PC-3 (cell line): ENCODE data around the gene GRIK1. TPM values are rescaled to one million over a fixed set of nuclear protein-coding genes. Genes with fewer than 3 reads are reported as not detected.
"Not testable (repeated sequence)": the region's sequence is repeated elsewhere in the genome, so short reads cannot be mapped to it uniquely, and the experiment has no call there.

Experiments used
- ATAC-seq: fragments of 200-7000 bp; cut with Tn5 transposase; 2 replicates; pipeline ENCODE4 v1.9.1; 2020; ENCODE audit warnings: mild to moderate bottlenecking, moderate library complexity
- BruUV-seq: library from RNA; stranded (reverse); fragments of 400-500 nt; replicated peaks from 2 replicates; lab custom pipeline; 2021; lab: Mats Ljungman, UMichigan
- CTCF ChIA-PET: fragments of 300-600 bp; sonication (Branson Sonifier 250); formaldehyde crosslinking; loops from one replicate; lab custom pipeline; 2022; ENCODE audit warnings: antibody characterized with exemption; lab: Charles Lee
- POLR2A ChIA-PET: fragments of 300-600 bp; sonication (Branson Sonifier 250); formaldehyde crosslinking; loops from one replicate; lab custom pipeline; 2022; ENCODE audit warnings: antibody characterized with exemption; ENCODE audit not compliant: unreplicated experiment; lab: Charles Lee
- DNase-seq: peaks from one replicate; pipeline ENCODE4 v3.0.0-alpha.2; 2015
- H2AFZ ChIP-seq: fragments of 300-600 bp; sonication (generic); 2 replicates; pipeline ENCODE4 v1.6.0; 2016; ENCODE audit warnings: antibody characterized with exemption, low read length
- H3F3A ChIP-seq: fragments of 300-600 bp; sonication (generic); one replicate; pipeline ENCODE4 v1.6.0; 2017; ENCODE audit warnings: antibody characterized with exemption, low read length, control low read depth, mild to moderate bottlenecking; ENCODE audit not compliant: unreplicated experiment
- H3K27ac ChIP-seq: fragments of 300-600 bp; sonication (generic); 2 replicates; pipeline ENCODE4 v1.5.1; 2016; ENCODE audit warnings: mild to moderate bottlenecking, low read length
- H3K27me3 ChIP-seq: fragments of 300-600 bp; sonication (generic); 2 replicates; pipeline ENCODE4 v1.6.1; 2016; ENCODE audit warnings: low read length, mixed read lengths
- H3K36me3 ChIP-seq: fragments of 300-600 bp; sonication (generic); 2 replicates; pipeline ENCODE4 v1.6.1; 2016; ENCODE audit warnings: low read depth, mixed run types, low read length, mixed read lengths
- H3K4me1 ChIP-seq: fragments of 300-600 bp; sonication (generic); 2 replicates; pipeline ENCODE4 v1.5.1; 2016; ENCODE audit warnings: low read length; ENCODE audit not compliant: insufficient read depth
- H3K4me2 ChIP-seq: fragments of 300-600 bp; sonication (generic); 2 replicates; pipeline ENCODE4 v1.6.0; 2016; ENCODE audit warnings: low read length
- H3K4me3 ChIP-seq: fragments of 300-600 bp; sonication (generic); 2 replicates; pipeline ENCODE4 v1.5.1; 2016; ENCODE audit warnings: mild to moderate bottlenecking, low read length, mixed read lengths
- H3K79me2 ChIP-seq: fragments of 300-600 bp; sonication (generic); 2 replicates; pipeline ENCODE4 v1.6.1; 2017; ENCODE audit warnings: low read length, mixed read lengths
- H3K9ac ChIP-seq: fragments of 300-600 bp; sonication (generic); 2 replicates; pipeline ENCODE4 v1.6.0; 2016; ENCODE audit warnings: mild to moderate bottlenecking, low read length
- H3K9me2 ChIP-seq: fragments of 300-600 bp; sonication (generic); replicated peaks from 2 replicates; pipeline ENCODE4 v1.6.1; 2016; ENCODE audit warnings: mixed run types, low read length, mixed read lengths
- H3K9me3 ChIP-seq: fragments of 300-600 bp; sonication (generic); 2 replicates; pipeline ENCODE4 v1.6.1; 2016; ENCODE audit warnings: low read length, mixed read lengths
- H4K20me1 ChIP-seq: fragments of 300-600 bp; sonication (generic); 2 replicates; pipeline ENCODE4 v1.6.1; 2016; ENCODE audit warnings: low read length, mixed read lengths
- CTCF ChIP-seq: fragments of 300-600 bp; sonication (generic); conservative IDR thresholded peaks from 2 replicates; pipeline ENCODE4 v1.5.1; 2017; ENCODE audit warnings: antibody characterized with exemption, low read depth, mild to moderate bottlenecking, low read length
- EZH2 ChIP-seq: fragments of 300-600 bp; sonication (generic); IDR thresholded peaks from one replicate; pipeline ENCODE4 v1.6.1; 2017; ENCODE audit warnings: antibody characterized with exemption, mild to moderate bottlenecking, low read length; ENCODE audit not compliant: unreplicated experiment
- EZH2phosphoT487 ChIP-seq: fragments of 300-600 bp; sonication (generic); IDR thresholded peaks from 2 replicates; pipeline ENCODE4 v1.6.1; 2018; ENCODE audit warnings: mild to moderate bottlenecking, antibody characterized with exemption, low read length, borderline replicate concordance
- intact Hi-C: fragments of 100-400 bp; cut with micrococcal nuclease; formaldehyde crosslinking; loops from 2 replicates; pipeline ENCODE4 v1.9.0; 2023
- total RNA-seq: library from RNA; depleted of rRNA; stranded (reverse); fragments of >200 nt; gene quantifications from 2 replicates; pipeline ENCODE4 v1.2.3, GENCODE V29; 2014

GRIK1 gene
- total RNA-seq, 1 experiment from 2014 or later: not detected

- Histone ChIP-seq H3K36me3 (no peaks in the 10 kb centered on the region), H3K9me2 (no peaks in the 10 kb centered on the region), H3K9me3 (0 out of 2 replicates have a peak, but pooled peaks cover 5% of the 10 kb centered on the region), H4K20me1 (no peaks in the 10 kb centered on the region), H3K4me3 (no peak overlapping the region), H3K27ac (no peak overlapping the region), H3F3A (no peaks in the 10 kb centered on the region), H3K4me2 (no peak overlapping the region), H3K79me2 (no peaks in the 10 kb centered on the region), H3K9ac (no peak overlapping the region), H2AFZ (no peak overlapping the region), H3K27me3 (peaks cover 10% of the 10 kb centered on the region; the same call in 1 of the 2 replicates), H3K4me1 (no peaks in the 10 kb centered on the region)
- CTCF ChIA-PET: no interaction called here
- BruUV-seq: no TSS peak
- TF ChIP-seq CTCF: no peak
- no peak for TF ChIP-seq EZH2
- POLR2A ChIA-PET: no interaction called here
- ATAC-seq (no peak), DNase-seq (no peak)
- intact Hi-C loops: no loop called here
These were observed 21.7 kb upstream of the GRIK1 start for GRCh38 chr21:29961291-29962027.

GRCh38 chr21:29958551-29958950 is 18.8 kb upstream of the GRIK1 start:
- no peak for TF ChIP-seq EZH2phosphoT487
- no peak for TF ChIP-seq EZH2
- TF ChIP-seq CTCF: no peak

GRCh38 chr21:29958035-29958434 is 18.2 kb upstream of the GRIK1 start:
- H3K4me2 ChIP-seq, H3F3A ChIP-seq, DNase-seq, H3K4me3 ChIP-seq, H3K79me2 ChIP-seq, H2AFZ ChIP-seq, H3K9me2 ChIP-seq, BruUV-seq, H3K36me3 ChIP-seq, H4K20me1 ChIP-seq, H3K4me1 ChIP-seq, intact Hi-C loops, H3K9ac ChIP-seq, CTCF ChIA-PET, ATAC-seq, POLR2A ChIA-PET, H3K27ac ChIP-seq, H3K9me3 ChIP-seq: not testable (repeated sequence)
- H3K27me3 ChIP-seq: peaks cover 13% of the 10 kb centered on the region

More at GRCh38 chr21:29958551-29958950, 18.8 kb upstream of the GRIK1 start:
- H3F3A ChIP-seq: no peaks in the 10 kb centered on the region
- no peaks in the 10 kb centered on the region for H3K36me3 ChIP-seq
- H3K27me3 ChIP-seq: peaks cover 15% of the 10 kb centered on the region
- ChIA-PET CTCF (no interaction called here), POLR2A (no interaction called here)
- H3K4me3 ChIP-seq: no peak overlapping the region
- ATAC-seq (no peak), DNase-seq (no peak)
- H3K9me3 ChIP-seq: 0 out of 2 replicates have a peak, but pooled peaks cover 5% of the 10 kb centered on the region
- BruUV-seq: no TSS peak
- H3K4me1 ChIP-seq: no peaks in the 10 kb centered on the region
- no peak overlapping the region for H2AFZ ChIP-seq
- no peaks in the 10 kb centered on the region for H3K9me2 ChIP-seq
- no peak overlapping the region for H3K4me2 ChIP-seq
- no peaks in the 10 kb centered on the region for H4K20me1 ChIP-seq
- intact Hi-C loops: no loop called here
- no peak overlapping the region for H3K9ac ChIP-seq
- no peak overlapping the region for H3K27ac ChIP-seq
- no peaks in the 10 kb centered on the region for H3K79me2 ChIP-seq
